BE2C (cell line): ENCODE measurements around the gene PIP4K2B.

Source experiments
- DNase-seq: peaks from one replicate; pipeline ENCODE4 v3.0.0-alpha.2; 2020
- H3K27me3 ChIP-seq: fragments of 250-450 bp; sonication (Bioruptor Pico); 2 replicates; pipeline ENCODE4 v1.5.1; 2020; ENCODE audit warnings: mild to moderate bottlenecking
- H3K36me3 ChIP-seq: fragments of 250-450 bp; sonication (Bioruptor Pico); 2 replicates; pipeline ENCODE4 v1.5.1; 2020; ENCODE audit warnings: mild to moderate bottlenecking
- H3K4me1 ChIP-seq: fragments of 250-450 bp; sonication (Bioruptor Pico); 2 replicates; pipeline ENCODE4 v1.5.1; 2020
- H3K4me3 ChIP-seq: 2 replicates; pipeline ENCODE4 v1.5.1; 2011; ENCODE audit warnings: low read depth, low read length
- H3K9me3 ChIP-seq: fragments of 250-450 bp; sonication (Bioruptor Pico); 2 replicates; pipeline ENCODE4 v1.5.1; 2020
- TF ChIP-seq, protein P1 (sequence below): IDR thresholded peaks from 2 replicates; pipeline ENCODE4 v1.5.1; 2012; ENCODE audit warnings: mild to moderate bottlenecking, low read depth, low read length

Gene PIP4K2B

DNA sequence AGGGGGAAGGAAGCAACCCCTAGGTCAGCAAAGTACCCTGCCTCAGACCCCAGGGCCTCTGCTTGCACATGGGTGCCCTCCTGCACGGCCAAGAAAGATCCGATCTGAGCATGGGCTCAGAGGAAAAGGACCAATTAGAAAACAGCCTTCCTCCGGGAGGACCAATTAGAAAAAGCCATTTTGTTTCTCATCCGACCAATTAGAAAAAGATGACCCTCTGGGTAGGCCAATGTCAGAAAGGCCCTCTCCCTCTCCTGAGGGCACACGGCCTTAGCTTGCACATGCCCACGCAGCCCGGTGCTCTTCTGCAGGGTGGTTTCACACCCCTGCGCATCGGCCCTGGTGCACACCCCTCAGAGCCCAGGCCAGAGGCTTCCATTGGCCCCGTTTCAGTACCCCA lies 74.3 kb downstream of the PIP4K2B start:
- peaks cover 30% of the 10 kb centered on the region for H3K4me1 ChIP-seq
- peaks cover 21% of the 10 kb centered on the region; the same call in 1 of the 2 replicates for H3K36me3 ChIP-seq
- H3K4me3 ChIP-seq, result no peak overlapping the region
- TF ChIP-seq, protein P1, sequence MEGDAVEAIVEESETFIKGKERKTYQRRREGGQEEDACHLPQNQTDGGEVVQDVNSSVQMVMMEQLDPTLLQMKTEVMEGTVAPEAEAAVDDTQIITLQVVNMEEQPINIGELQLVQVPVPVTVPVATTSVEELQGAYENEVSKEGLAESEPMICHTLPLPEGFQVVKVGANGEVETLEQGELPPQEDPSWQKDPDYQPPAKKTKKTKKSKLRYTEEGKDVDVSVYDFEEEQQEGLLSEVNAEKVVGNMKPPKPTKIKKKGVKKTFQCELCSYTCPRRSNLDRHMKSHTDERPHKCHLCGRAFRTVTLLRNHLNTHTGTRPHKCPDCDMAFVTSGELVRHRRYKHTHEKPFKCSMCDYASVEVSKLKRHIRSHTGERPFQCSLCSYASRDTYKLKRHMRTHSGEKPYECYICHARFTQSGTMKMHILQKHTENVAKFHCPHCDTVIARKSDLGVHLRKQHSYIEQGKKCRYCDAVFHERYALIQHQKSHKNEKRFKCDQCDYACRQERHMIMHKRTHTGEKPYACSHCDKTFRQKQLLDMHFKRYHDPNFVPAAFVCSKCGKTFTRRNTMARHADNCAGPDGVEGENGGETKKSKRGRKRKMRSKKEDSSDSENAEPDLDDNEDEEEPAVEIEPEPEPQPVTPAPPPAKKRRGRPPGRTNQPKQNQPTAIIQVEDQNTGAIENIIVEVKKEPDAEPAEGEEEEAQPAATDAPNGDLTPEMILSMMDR, result no peak
- no peaks in the 10 kb centered on the region for H3K27me3 ChIP-seq
- DNase-seq, result no peak
- no peaks in the 10 kb centered on the region for H3K9me3 ChIP-seq

DNA sequence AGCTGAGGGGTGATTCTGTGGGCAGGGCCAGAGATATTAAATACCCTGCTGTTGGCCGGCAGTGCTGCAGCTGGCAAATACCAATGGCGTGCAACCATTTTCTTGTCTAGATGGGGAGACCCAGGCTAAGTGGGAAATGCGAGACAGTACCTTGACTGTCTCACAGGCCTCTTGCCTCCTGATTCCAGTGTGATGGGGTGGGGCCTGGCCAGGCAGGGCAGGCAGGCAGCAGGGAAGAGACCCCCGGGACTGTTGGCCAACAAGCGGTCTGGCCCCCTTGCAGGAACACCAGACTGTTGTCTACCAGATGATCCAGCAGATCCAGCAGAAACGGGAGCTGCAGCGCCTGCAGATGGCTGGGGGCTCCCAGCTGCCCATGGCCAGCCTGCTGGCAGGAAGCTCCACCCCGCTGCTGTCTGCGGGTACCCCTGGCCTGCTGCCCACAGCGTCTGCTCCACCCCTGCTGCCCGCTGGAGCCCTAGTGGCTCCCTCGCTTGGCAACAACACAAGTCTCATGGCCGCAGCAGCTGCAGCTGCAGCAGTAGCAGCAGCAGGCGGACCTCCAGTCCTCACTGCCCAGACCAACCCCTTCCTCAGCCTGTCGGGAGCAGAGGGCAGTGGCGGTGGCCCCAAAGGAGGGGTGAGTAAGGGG lies 74.9 kb downstream of the PIP4K2B start:
- no peaks in the 10 kb centered on the region for H3K9me3 ChIP-seq
- H3K4me3 ChIP-seq, result no peak overlapping the region; the same call in 1 of the 2 replicates
- H3K36me3 ChIP-seq, result peaks cover 23% of the 10 kb centered on the region
- H3K27me3 ChIP-seq, result no peaks in the 10 kb centered on the region
- peaks cover 32% of the 10 kb centered on the region for H3K4me1 ChIP-seq
- peak; percentile 93 for DNase-seq
- TF ChIP-seq, protein P1, result 0 out of 2 replicates have a peak, but pooled peaks have one; percentile 4

DNA sequence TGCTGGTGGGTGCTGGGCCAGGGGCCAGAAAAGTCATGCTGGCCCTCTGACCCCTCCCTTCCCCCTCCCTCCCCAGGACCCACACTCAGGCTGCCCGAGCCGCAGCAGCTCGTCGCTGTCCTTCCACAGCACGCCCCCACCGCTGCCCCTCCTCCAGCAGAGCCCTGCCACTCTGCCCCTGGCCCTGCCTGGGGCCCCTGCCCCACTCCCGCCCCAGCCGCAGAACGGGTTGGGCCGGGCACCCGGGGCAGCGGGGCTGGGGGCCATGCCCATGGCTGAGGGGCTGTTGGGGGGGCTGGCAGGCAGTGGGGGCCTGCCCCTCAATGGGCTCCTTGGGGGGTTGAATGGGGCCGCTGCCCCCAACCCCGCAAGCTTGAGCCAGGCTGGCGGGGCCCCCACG lies 77.6 kb downstream of the PIP4K2B start:
- no peak for DNase-seq
- H3K4me3 ChIP-seq, result no peak overlapping the region
- H3K4me1 ChIP-seq, result peaks cover 32% of the 10 kb centered on the region
- no peaks in the 10 kb centered on the region for H3K9me3 ChIP-seq
- TF ChIP-seq, protein P1, result no peak
- H3K36me3 ChIP-seq, result peaks cover 42% of the 10 kb centered on the region
- no peaks in the 10 kb centered on the region for H3K27me3 ChIP-seq

DNA sequence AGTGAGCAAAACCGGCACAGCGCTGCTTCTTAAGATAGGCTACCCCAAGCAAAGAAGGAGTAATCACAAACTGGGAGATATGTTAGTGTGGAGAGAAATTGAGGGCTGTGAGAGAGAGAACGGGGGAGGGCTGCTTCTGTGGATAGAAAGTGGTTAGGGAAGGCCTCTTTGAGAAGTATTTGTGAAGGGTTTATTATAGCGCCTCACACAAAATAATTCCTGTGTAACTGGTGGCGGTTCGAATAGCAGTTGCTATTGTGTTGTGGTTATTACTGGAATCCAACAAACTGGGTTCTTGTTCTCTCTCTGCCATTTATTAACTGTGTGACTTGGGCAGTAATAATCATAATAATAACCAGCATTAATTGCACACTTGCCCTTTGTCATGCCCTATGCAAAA lies 78.4 kb downstream of the PIP4K2B start:
- H3K4me3 ChIP-seq, result no peak overlapping the region
- H3K4me1 ChIP-seq, result peaks cover 32% of the 10 kb centered on the region
- H3K36me3 ChIP-seq, result peaks cover 48% of the 10 kb centered on the region
- TF ChIP-seq, protein P1, result no peak
- no peaks in the 10 kb centered on the region for H3K9me3 ChIP-seq
- DNase-seq, result no peak
- no peaks in the 10 kb centered on the region for H3K27me3 ChIP-seq

DNA sequence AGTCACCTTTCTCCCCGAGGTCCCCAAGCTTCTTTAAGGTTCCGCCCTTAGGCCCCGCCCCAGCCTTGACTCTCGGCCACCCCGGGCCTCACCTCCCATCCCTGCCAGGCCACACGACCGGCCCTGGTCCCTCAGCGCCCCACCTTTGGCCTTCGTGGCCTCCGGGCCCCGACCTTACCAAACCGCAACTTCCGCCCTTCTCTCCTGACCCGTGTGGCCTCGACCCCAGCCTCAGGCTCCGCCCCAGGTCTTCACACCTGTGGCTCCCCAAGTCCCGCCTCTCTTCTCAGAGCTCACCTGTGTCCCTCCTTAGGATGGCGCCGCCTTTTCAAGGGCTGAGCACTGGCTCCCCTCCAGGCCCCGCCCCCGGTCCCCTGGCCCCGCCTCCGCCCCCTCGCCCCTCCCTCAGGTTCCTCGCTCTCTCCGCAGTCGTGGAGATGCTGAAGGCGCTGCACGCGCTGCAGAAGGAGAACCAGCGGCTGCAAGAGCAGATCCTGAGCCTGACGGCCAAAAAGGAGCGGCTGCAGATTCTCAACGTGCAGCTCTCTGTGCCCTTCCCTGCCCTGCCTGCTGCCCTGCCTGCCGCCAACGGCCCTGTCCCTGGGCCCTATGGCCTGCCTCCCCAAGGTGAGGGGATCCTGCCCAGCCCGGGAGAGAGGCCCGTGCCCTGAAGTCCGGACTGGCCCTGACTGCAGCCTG lies 79.3 kb downstream of the PIP4K2B start:
- Histone ChIP-seq H3K4me1 (peaks cover 26% of the 10 kb centered on the region), H3K4me3 (no peak overlapping the region), H3K9me3 (no peaks in the 10 kb centered on the region), H3K36me3 (peaks cover 55% of the 10 kb centered on the region), H3K27me3 (no peaks in the 10 kb centered on the region)
- TF ChIP-seq, protein P1, result no peak
- peak; percentile 56 for DNase-seq
